Gastrocnemius medialis (tissue), 4 donors: ENCODE measurements around the gene CACNA1H.

ENCODE experiments used
- POLR2A ChIP-seq, 2 donors: fragments of 450-650 bp; IDR thresholded peaks; one replicate each; pipeline ENCODE4 v1.6.1; 2017; ENCODE audit warnings: antibody characterized with exemption in 2 of 2, mild to moderate bottlenecking in 2 of 2, moderate library complexity in 2 of 2
- TF ChIP-seq, protein P1 (sequence below), 5 experiments: fragments of 450-650 bp in 3 of 5; fragments of 200-600 bp in 2 of 5; sonication (generic) in 2 of 5; IDR thresholded peaks in 4 of 5; conservative IDR thresholded peaks in 1 of 5; 1 replicate in 4 of 5; 2 replicates in 1 of 5; pipeline ENCODE4 v1.5.1; 2016 to 2019; ENCODE audit warnings: antibody characterized with exemption in 5 of 5, mild to moderate bottlenecking in 3 of 5, moderate library complexity in 3 of 5

DNA sequence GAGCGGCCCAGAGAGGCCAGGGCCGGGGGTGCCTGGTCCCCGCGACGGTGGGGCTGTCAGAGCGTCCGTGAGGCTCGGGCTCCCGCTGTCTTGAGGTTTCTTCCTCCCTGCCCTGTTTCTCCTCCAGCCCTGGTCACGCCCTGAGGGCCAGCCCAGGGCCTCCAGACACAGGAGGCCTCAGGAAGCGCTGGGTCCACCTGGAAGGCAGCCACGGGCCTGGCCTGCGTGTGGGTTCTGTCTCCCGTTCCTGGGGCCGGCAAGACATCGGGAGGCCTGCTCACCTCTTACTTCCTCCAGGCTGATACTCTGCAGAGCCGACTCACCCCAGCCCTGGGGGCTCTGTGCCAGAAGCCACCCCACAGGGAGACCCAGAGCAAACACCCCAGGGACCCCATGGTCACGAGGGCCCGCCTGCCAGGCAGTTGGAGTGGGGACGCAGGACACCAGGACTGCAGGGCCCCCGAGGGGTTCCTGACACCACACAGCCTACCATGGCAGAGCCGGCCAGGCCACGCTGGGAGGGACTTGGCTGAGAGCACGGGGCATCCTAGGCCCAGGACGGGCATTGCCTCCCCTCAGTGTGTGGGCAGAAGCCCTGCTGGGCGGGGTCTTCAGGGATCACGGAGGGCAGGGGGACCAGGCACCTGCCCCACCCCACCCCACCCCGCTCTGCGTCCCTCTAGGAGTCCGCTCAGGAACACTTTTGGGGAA lies 18.9 kb upstream of the CACNA1H start:
- TF ChIP-seq, protein P1, sequence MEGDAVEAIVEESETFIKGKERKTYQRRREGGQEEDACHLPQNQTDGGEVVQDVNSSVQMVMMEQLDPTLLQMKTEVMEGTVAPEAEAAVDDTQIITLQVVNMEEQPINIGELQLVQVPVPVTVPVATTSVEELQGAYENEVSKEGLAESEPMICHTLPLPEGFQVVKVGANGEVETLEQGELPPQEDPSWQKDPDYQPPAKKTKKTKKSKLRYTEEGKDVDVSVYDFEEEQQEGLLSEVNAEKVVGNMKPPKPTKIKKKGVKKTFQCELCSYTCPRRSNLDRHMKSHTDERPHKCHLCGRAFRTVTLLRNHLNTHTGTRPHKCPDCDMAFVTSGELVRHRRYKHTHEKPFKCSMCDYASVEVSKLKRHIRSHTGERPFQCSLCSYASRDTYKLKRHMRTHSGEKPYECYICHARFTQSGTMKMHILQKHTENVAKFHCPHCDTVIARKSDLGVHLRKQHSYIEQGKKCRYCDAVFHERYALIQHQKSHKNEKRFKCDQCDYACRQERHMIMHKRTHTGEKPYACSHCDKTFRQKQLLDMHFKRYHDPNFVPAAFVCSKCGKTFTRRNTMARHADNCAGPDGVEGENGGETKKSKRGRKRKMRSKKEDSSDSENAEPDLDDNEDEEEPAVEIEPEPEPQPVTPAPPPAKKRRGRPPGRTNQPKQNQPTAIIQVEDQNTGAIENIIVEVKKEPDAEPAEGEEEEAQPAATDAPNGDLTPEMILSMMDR (IDR thresholded peaks at IDR 0.05 in 4 of 5, conservative IDR thresholded peaks at IDR 0.05 in 1 of 5): no peak
- no peak for TF ChIP-seq POLR2A (IDR thresholded peaks at IDR 0.05)
